Measurements from ENCODE around the gene DDX46.

DDX46 gene

GRCh38 chr5:134803821-134804220, 45.2 kb downstream of the DDX46 start:
- no peak overlapping the region for H3K4me3 ChIP-seq (ENCODE audit: low read depth, low read length)
- TF ChIP-seq CTCF (IDR thresholded peaks at IDR 0.05; ENCODE audit: insufficient read depth, low read depth, low read length, missing control alignments) = no peak
- no peak for DNase-seq (ENCODE audit: low read depth)

- DNase-seq (ENCODE audit: low read depth) = peak; percentile 51
- no peak for TF ChIP-seq CTCF (IDR thresholded peaks at IDR 0.05; ENCODE audit: insufficient read depth, low read depth, low read length, missing control alignments)
- no peak overlapping the region for H3K4me3 ChIP-seq (ENCODE audit: low read depth, low read length)
Measured at GRCh38 chr5:134813407-134813806, 54.8 kb downstream of the DDX46 start.

GRCh38 chr5:134813827-134814226, 55.2 kb downstream of the DDX46 start:
- no peak for TF ChIP-seq CTCF (IDR thresholded peaks at IDR 0.05; ENCODE audit: insufficient read depth, low read depth, low read length, missing control alignments)
- peak; percentile 28 for DNase-seq (ENCODE audit: low read depth)
- H3K4me3 ChIP-seq (ENCODE audit: low read depth, low read length) = no peak overlapping the region

GRCh38 chr5:134817006-134817405, 58.4 kb downstream of the DDX46 start:
- H3K4me3 ChIP-seq (ENCODE audit: low read depth, low read length) = no peak overlapping the region
- no peak for TF ChIP-seq CTCF (IDR thresholded peaks at IDR 0.05; ENCODE audit: insufficient read depth, low read depth, low read length, missing control alignments)
- DNase-seq (ENCODE audit: low read depth) = no peak

- H3K4me3 ChIP-seq (ENCODE audit: low read depth, low read length) = no peak overlapping the region
- no peak for DNase-seq (ENCODE audit: low read depth)
- TF ChIP-seq CTCF (IDR thresholded peaks at IDR 0.05; ENCODE audit: insufficient read depth, low read depth, low read length, missing control alignments) = no peak
Measured at GRCh38 chr5:134818776-134819175, 60.2 kb downstream of the DDX46 start.

GRCh38 chr5:134819407-134819963, 60.9 kb downstream of the DDX46 start:
- TF ChIP-seq CTCF (IDR thresholded peaks at IDR 0.05; ENCODE audit: insufficient read depth, low read depth, low read length, missing control alignments) = no peak
- H3K4me3 ChIP-seq (ENCODE audit: low read depth, low read length) = no peak overlapping the region
- DNase-seq (ENCODE audit: low read depth) = no peak

GRCh38 chr5:134821841-134822240, 63.3 kb downstream of the DDX46 start:
- TF ChIP-seq CTCF (IDR thresholded peaks at IDR 0.05; ENCODE audit: insufficient read depth, low read depth, low read length, missing control alignments) = no peak
- no peak for DNase-seq (ENCODE audit: low read depth)
- H3K4me3 ChIP-seq (ENCODE audit: low read depth, low read length) = no peak overlapping the region
